ENCODE data around the gene FOXP4.

GRCh38 chr6:41589636-41590622 lies 43.7 kb downstream of the FOXP4 start:
- TF ChIP-seq CTCF (IDR thresholded peaks at IDR 0.05; ENCODE audit: low read length) (no peak), EZH2 (IDR thresholded peaks at IDR 0.05; ENCODE audit: borderline replicate concordance, low read length) (no peak)

Data from OCI-LY1 (cell line).